A549 (cell line): Measurements from ENCODE around the gene BDNF. TPM values are rescaled to one million over a fixed set of nuclear protein-coding genes. Genes with fewer than 3 reads are reported as not detected.

Experiments used
- ATAC-seq, 2 experiments: fragments of 200-7000 bp in 1 of 2; fragments of >200 bp in 1 of 2; cut with Nextera tagmentation in 1 of 2; cut with Tn5 transposase in 1 of 2; 3 replicates each; pipeline versions ENCODE4 v1.8.0 to v1.9.1; 2018 to 2020; ENCODE audit warnings: mild to moderate bottlenecking in 1 of 2, moderate library complexity in 1 of 2
- CTCF ChIA-PET: fragments of 300-600 bp; sonication (Branson Sonifier 250); formaldehyde crosslinking; extraction: SDS; loops from one replicate; lab custom pipeline; 2021; ENCODE audit warnings: antibody characterized with exemption, inconsistent platforms; lab: Yijun Ruan, JAX
- POLR2A ChIA-PET: fragments of 350-600 bp; formaldehyde crosslinking; extraction: SDS; loops from one replicate; lab custom pipeline; 2021; ENCODE audit warnings: antibody characterized with exemption, inconsistent platforms; lab: Yijun Ruan, JAX
- DNase-seq, 2 experiments: peaks; one replicate each; pipeline versions ENCODE4 v3.0.0 to v3.0.0-alpha.2; 2011 to 2016; ENCODE audit warnings: low read depth in 1 of 2, low spot score in 1 of 2
- FAIRE-seq: peaks from 2 replicates; lab custom pipeline; 2011; peaks lifted over from hg19 to GRCh38; lab: Jason Lieb, UNC
- H3K27ac ChIP-seq, 2 experiments: fragments of >200 bp; sonication (Bioruptor Twin); formaldehyde crosslinking; 3 replicates each; pipeline ENCODE4 v1.5.1; 2016 to 2017
- H3K4me1 ChIP-seq: fragments of >200 bp; sonication (Bioruptor Twin); formaldehyde crosslinking; 3 replicates; pipeline ENCODE4 v1.6.1; 2016
- H3K4me2 ChIP-seq: fragments of >200 bp; sonication (Bioruptor Twin); formaldehyde crosslinking; 3 replicates; pipeline ENCODE4 v1.6.1; 2016
- H3K4me3 ChIP-seq: fragments of >200 bp; sonication (Bioruptor Twin); formaldehyde crosslinking; 3 replicates; pipeline ENCODE4 v1.5.1; 2016
- H3K9me3 ChIP-seq: fragments of >200 bp; sonication (Bioruptor Twin); formaldehyde crosslinking; 3 replicates; pipeline ENCODE4 v1.6.1; 2016
- CBX8 ChIP-seq: fragments of 200-600 bp; sonication (generic); IDR thresholded peaks from 2 replicates; pipeline ENCODE4 v1.6.1; 2016
- CHD2 ChIP-seq: fragments of 150-350 bp; IDR thresholded peaks from 2 replicates; pipeline ENCODE4 v1.6.1; 2014; ENCODE audit warnings: low read length; ENCODE audit not compliant: partially characterized antibody
- EHF ChIP-seq: fragments of 250-450 bp; sonication (Bioruptor Pico); IDR thresholded peaks from 2 replicates; pipeline ENCODE4 v1.5.0; 2020; ENCODE audit warnings: mild to moderate bottlenecking
- HES2 ChIP-seq: fragments of >200 bp; sonication (Bioruptor Twin); formaldehyde crosslinking; IDR thresholded peaks from 2 replicates; pipeline ENCODE4 v1.6.1; 2016
- HOXA7 ChIP-seq: fragments of 250-450 bp; sonication (Bioruptor Pico); IDR thresholded peaks from 2 replicates; pipeline ENCODE4 v1.5.0; 2020; ENCODE audit warnings: mild to moderate bottlenecking, moderate library complexity
- JUNB ChIP-seq: fragments of >200 bp; sonication (Bioruptor Twin); formaldehyde crosslinking; IDR thresholded peaks from 2 replicates; pipeline ENCODE4 v1.6.1; 2016
- KDM5A ChIP-seq: fragments of 200-600 bp; sonication (generic); IDR thresholded peaks from 2 replicates; pipeline ENCODE4 v1.6.1; 2016; ENCODE audit warnings: antibody characterized with exemption, mild to moderate bottlenecking
- MAFK ChIP-seq: fragments of 450-650 bp; IDR thresholded peaks from 2 replicates; pipeline ENCODE4 v1.6.1; 2014; ENCODE audit not compliant: partially characterized antibody
- MYC ChIP-seq: IDR thresholded peaks from 2 replicates; pipeline ENCODE4 v1.6.1; 2012; ENCODE audit warnings: mild to moderate bottlenecking, inconsistent platforms, low read length, improper control_type of control experiment, borderline replicate concordance
- NFE2L2 ChIP-seq: fragments of 150-350 bp; conservative IDR thresholded peaks from 2 replicates; pipeline ENCODE4 v1.6.1; 2014; ENCODE audit warnings: low read length
- NPAS2 ChIP-seq: fragments of 250-450 bp; sonication (Bioruptor Pico); IDR thresholded peaks from 2 replicates; pipeline ENCODE4 v1.8.0; 2022; ENCODE audit warnings: mild to moderate bottlenecking, moderate library complexity, borderline replicate concordance
- PBX3 ChIP-seq: IDR thresholded peaks from 2 replicates; pipeline ENCODE4 v1.6.1; 2012
- RAD21 ChIP-seq, 2 experiments: fragments of >200 bp in 1 of 2; sonication (Bioruptor Twin) in 1 of 2; formaldehyde crosslinking in 1 of 2; IDR thresholded peaks in 1 of 2; conservative IDR thresholded peaks in 1 of 2; 2 replicates in 1 of 2; 3 replicates in 1 of 2; pipeline ENCODE4 v1.6.1; 2012 to 2018; ENCODE audit warnings: inconsistent platforms in 1 of 2
- RFX5 ChIP-seq: fragments of 450-650 bp; IDR thresholded peaks from 2 replicates; pipeline ENCODE4 v1.7.1; 2014; ENCODE audit warnings: antibody characterized with exemption, mild to moderate bottlenecking, moderate library complexity
- RNF2 ChIP-seq: fragments of 200-600 bp; sonication (generic); IDR thresholded peaks from 2 replicates; pipeline ENCODE4 v1.6.1; 2016; ENCODE audit warnings: low read depth, mild to moderate bottlenecking, antibody characterized with exemption, moderate library complexity, borderline replicate concordance
- ZC3H11A ChIP-seq: fragments of 450-650 bp; IDR thresholded peaks from 2 replicates; pipeline ENCODE4 v1.6.1; 2014; ENCODE audit warnings: antibody characterized with exemption, mild to moderate bottlenecking
- ZFP36 ChIP-seq: fragments of 450-650 bp; IDR thresholded peaks from 2 replicates; pipeline ENCODE4 v1.6.1; 2014; ENCODE audit warnings: borderline replicate concordance; ENCODE audit not compliant: partially characterized antibody
- ZNF302 ChIP-seq: fragments of 250-450 bp; sonication (Bioruptor Pico); IDR thresholded peaks from 2 replicates; pipeline ENCODE4 v1.9.0; 2021; ENCODE audit warnings: inconsistent platforms, mild to moderate bottlenecking, moderate library complexity
- ZSCAN20 ChIP-seq: fragments of 250-450 bp; sonication (Bioruptor Pico); IDR thresholded peaks from 2 replicates; pipeline ENCODE4 v1.8.0; 2022; ENCODE audit warnings: mild to moderate bottlenecking, moderate library complexity
- WGBS: methylation state at CpG from one replicate; pipeline ENCODE4 v1.1.6; 2017; ENCODE audit errors: missing lambda C conversion rate; 5-methylcytosine and 5-hydroxymethylcytosine counted together
- polyA plus RNA-seq, 4 experiments: library from polyadenylated mRNA; depleted of rRNA in 3 of 4; stranded (reverse); fragments of >200 nt; fragmentation: RNase III in 1 of 4; extraction: RNeasy Plus Mini Kit Qiagen cat#74134 plus additional on column Dnase treatment in 1 of 4; gene quantifications; 2 replicates in 3 of 4; 3 replicates in 1 of 4; pipeline ENCODE4 v1.2.3, GENCODE V29; 2011 to 2017

BDNF gene
- polyA plus RNA-seq, 2 of the 4 experiments (the other 2 are of a cell fraction) = 16.4 to 33.7 TPM

GRCh38 chr11:27679136-27680015 lies 20.9 kb downstream of the BDNF start:
- TF ChIP-seq ZFP36 = no peak
- TF ChIP-seq HOXA7 (CRISPR knock-in tag) = no peak
- no peak for TF ChIP-seq RFX5
- TF ChIP-seq ZC3H11A = no peak
- Histone ChIP-seq H3K27ac (no peak overlapping the region), H3K4me3 (no peak overlapping the region), H3K4me2 (no peak overlapping the region), H3K4me1 (peaks cover 3% of the 10 kb centered on the region; the same call in 1 of the 3 replicates), H3K9me3 (no peaks in the 10 kb centered on the region)
- POLR2A ChIA-PET = no interaction called here
- ATAC-seq (no peak), DNase-seq (no peak), FAIRE-seq (peak; percentile 28)
- CTCF ChIA-PET = interaction anchor here (1.0 to 2.1 kb wide), 2 partner anchors 16 to 20 kb away, joined by 3 to 6 read pairs; no protein-coding TSS in a partner anchor
- 88% methylated on average over 5 of the region's 5 CpGs for WGBS

- ATAC-seq (no peak), DNase-seq (no peak), FAIRE-seq (no peak)
- TF ChIP-seq CHD2 (no peak), JUNB (no peak), NFE2L2 (no peak), NPAS2 (no peak), RAD21 (conservative IDR thresholded peaks at IDR 0.05 in 1 of 2, IDR thresholded peaks at IDR 0.05 in 1 of 2) (no peak), ZNF302 (CRISPR knock-in tag) (no peak), CBX8 (no peak), ZSCAN20 (no peak), HES2 (no peak), MYC (no peak), KDM5A (no peak), RNF2 (no peak), PBX3 (no peak), EHF (no peak)
- Histone ChIP-seq H3K4me2 (no peak overlapping the region), H3K4me3 (no peak overlapping the region), H3K4me1 (peaks cover 5% of the 10 kb centered on the region; the same call in 2 of the 3 replicates), H3K27ac (no peak overlapping the region), H3K9me3 (no peaks in the 10 kb centered on the region)
- 70% methylated on average over 4 of the region's 4 CpGs for WGBS
- ChIA-PET CTCF (interaction anchor here (2.1 kb wide), 1 partner anchor 21 kb away, joined by 6 read pairs; no protein-coding TSS in a partner anchor), POLR2A (no interaction called here)
Measured at GRCh38 chr11:27678242-27678641, 22.0 kb downstream of the BDNF start.

GRCh38 chr11:27677108-27677507 lies 23.1 kb downstream of the BDNF start:
- CTCF ChIA-PET = interaction anchor here (2.1 kb wide), 1 partner anchor 22 kb away, joined by 6 read pairs; no protein-coding TSS in a partner anchor
- ATAC-seq = no peak
- Histone ChIP-seq H3K27ac (no peak overlapping the region), H3K4me3 (no peak overlapping the region), H3K4me2 (no peak overlapping the region), H3K4me1 (peaks cover 14% of the 10 kb centered on the region; the same call in 2 of the 3 replicates), H3K9me3 (no peaks in the 10 kb centered on the region)
- no peak for DNase-seq
- no peak for TF ChIP-seq EHF
- TF ChIP-seq MAFK = peak; percentile 83
- POLR2A ChIA-PET = no interaction called here
- FAIRE-seq = no peak
- WGBS = 95% methylated on average over 4 of the region's 4 CpGs
